ENCODE data around the gene WDR70.

WDR70 gene

DNA sequence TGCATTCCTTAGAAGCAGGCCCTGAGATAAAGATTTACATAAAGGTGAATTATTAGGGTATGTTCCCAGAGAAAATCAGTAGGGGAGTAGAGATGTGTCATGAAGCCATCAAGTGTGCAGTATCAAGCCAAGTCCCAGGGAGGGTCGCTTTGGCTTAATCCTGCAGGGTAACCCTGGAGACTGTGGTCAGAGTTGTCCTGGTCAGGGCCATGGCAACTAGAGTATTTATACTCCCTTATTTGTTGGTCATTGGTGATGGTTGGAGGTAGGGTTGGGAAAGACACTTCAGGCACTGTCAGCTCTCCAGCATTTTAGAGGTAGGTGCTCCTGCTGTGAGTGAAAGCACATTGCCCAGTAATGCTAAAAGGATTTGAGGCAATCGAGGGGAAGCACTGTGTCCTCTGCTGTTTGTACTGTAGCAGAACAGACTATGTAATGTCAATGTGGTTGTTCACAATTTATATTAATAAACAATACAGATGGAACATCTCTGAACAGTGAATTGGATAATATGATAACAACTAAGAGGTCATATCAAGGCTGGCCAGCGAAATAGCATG lies 351.9 kb downstream of the WDR70 start:
- no peak for DNase-seq

GRCh38 chr5:37734114-37734513 lies 355.0 kb downstream of the WDR70 start:
- DNase-seq: no peak

- DNase-seq: no peak
These were observed 356.7 kb downstream of the WDR70 start for GRCh38 chr5:37735649-37736347.

- no peak for DNase-seq
These were observed 357.3 kb downstream of the WDR70 start for GRCh38 chr5:37736397-37736796.

DNA sequence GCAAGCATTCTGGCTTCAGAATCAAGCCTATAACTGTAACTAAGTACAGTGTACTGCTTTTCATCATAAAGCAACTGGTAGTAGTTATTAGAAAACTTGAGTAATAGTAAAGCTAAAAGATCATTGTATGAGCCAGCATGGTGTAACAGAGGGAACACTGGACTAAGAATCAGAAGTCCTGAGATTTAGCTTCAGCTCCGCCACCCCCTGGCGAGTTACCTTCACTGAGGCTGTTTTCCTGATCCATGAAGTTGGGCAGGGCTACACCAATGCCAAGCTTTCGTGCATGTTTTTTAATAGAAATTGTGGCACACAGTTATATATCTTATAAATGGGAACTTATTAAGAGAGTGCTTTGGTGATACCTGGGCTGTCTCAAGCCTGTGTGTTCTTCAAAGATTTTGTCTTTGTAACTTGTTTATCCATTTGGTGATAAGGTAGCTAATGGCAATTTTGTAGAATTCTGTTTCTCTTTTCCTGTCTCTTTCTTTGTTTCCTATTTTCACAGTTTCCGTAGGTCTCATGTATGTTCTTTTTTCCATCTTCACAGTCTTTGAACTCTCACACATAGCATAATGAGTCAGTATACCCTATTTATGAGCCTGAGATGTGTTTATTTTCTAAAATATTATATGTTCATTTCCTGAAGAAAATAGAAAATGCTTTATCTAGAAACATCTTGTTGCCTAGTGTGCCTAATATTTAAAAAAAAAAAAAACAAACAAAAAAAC lies 358.4 kb downstream of the WDR70 start:
- no peak for DNase-seq

- peak; percentile 73 for DNase-seq
These were observed 359.1 kb downstream of the WDR70 start for GRCh38 chr5:37738057-37738691.

GRCh38 chr5:37738865-37739488 lies 359.9 kb downstream of the WDR70 start:
- no peak for DNase-seq

GRCh38 chr5:37739817-37740261 lies 360.7 kb downstream of the WDR70 start:
- no peak for DNase-seq

- DNase-seq: no peak
These were observed 361.4 kb downstream of the WDR70 start for GRCh38 chr5:37740331-37741066.

DNA sequence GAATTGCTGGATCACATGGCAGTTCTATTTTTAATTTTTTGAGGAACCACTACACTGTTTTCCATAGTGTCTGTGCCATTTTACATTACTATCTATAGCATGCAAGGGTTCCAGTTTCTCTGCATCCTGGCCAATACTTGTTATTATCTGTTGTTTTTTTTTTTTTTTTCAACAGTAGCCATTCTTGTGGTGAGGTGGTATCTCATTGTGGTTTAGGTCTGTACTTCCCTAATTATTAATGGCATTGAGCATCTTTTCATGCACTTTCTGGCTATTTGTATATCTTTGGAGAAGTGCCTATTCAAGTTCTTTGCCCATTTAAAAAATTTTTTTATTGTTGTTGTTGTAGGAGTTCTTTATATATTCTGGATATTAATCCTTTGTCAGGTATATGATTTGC lies 363.0 kb downstream of the WDR70 start:
- DNase-seq: no peak

GRCh38 chr5:37751227-37751626 lies 372.1 kb downstream of the WDR70 start:
- peak; percentile 2 for DNase-seq

DNA sequence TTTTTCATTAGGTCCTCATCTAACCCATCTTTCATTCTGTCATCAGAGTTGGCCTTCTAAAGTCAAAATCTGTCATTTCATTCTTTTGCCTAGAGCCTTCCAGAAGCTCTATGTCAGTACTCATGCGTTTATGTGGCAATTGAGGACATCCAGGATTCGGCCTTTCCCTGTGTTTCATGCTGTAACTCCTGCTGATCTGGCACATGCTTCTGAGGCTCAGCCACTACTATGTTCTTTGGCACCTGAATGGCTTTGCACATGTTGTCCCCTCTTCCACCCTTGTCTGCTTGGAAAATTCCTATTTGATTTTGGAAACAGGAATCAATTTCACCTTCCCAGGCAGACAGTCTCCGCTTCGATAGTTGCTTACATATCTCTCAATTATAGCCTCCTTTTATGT lies 375.9 kb downstream of the WDR70 start:
- DNase-seq: no peak

DNA sequence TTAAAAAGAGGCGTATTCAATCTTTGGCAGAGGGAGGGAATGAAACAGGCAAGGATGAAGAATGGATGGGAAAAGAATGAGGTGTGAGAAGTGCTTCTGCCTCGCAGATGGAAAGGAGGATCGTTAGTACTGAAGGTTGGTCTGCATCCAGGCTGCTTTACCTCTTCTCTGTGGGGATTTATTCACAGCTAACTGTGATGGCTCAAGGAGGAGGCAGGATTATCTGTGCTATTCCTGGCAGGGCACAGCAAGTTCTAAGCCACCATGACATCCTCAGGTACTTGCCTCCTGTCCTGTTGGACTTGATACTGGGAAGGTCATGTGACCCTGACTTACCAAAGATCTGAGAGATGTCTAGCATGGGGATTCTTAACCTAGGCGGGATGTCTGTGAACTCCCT lies 376.5 kb downstream of the WDR70 start:
- no peak for DNase-seq

DNA sequence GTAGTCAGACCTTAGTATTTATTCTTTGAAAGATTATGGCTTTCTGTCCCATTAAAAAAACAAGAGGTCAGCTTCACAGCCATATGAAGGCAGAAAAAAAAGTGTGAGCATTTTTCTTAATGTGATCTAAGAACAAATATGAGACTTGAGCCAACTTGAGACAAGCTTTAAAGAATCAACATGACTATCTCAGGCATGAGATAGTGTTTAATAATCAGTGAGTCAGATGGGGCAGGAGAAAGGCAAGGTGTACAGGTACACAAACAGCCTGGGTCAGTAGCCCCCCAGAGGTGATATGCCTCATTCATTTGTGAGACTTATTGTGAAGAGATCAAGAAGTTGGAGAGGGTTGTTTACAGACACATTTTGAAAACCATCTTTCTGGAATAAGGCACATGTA lies 377.1 kb downstream of the WDR70 start:
- no peak for DNase-seq

- DNase-seq: no peak
These were observed 379.0 kb downstream of the WDR70 start for GRCh38 chr5:37757980-37758582.

GRCh38 chr5:37767251-37767650 lies 388.1 kb downstream of the WDR70 start:
- DNase-seq: no peak

- no peak for DNase-seq
These were observed 388.8 kb downstream of the WDR70 start for GRCh38 chr5:37767961-37768360.

DNA sequence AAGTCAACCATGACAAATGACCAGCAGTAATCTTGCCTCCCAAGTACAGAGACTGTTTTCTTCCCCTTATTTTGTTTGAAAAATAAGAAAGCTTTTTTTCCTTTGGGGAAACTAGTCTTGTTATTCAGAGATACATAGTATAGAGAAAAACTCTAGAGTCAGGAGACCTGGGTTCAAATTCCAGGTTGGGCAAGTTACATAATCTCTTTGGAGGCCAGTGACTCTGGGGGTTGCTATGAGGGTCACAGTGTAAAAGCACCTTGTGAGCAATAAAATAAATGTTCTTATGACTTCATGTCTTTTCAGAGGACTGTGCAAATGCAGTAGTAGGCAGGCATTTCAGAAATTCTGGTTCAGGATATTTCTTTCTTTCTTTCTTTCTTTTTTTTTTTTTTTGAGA lies 389.3 kb downstream of the WDR70 start:
- no peak for DNase-seq

- no peak for DNase-seq
These were observed 390.0 kb downstream of the WDR70 start for GRCh38 chr5:37769108-37769507.

GRCh38 chr5:37769840-37770239 lies 390.7 kb downstream of the WDR70 start:
- DNase-seq: no peak

DNA sequence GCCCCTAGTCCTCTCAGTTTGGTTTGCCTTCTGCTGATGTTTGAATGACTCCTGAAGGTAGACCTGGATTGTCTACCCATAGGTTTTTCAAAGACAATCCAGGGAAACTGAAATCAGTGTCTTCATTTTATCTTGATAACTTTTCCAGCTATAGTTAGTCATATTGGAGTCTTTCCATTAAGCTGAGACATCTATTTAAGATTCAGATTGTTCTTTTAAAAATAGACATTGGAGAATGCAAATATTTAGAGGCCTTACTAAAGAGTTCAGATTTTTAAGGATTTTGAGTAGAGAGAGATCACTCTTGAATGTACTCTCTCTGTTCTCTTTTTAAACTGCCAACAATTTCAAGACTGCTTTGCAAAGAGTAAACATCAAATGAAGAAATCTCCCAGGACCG lies 391.7 kb downstream of the WDR70 start:
- no peak for DNase-seq

GRCh38 chr5:37771203-37771611 lies 392.1 kb downstream of the WDR70 start:
- DNase-seq: peak; percentile 14
